ENCODE measurements around the gene LCAT.

LCAT gene

GRCh38 chr16:67909056-67909742 is 34.7 kb downstream of the LCAT start:
- no peak for FAIRE-seq

- no peak for FAIRE-seq
Observed at GRCh38 chr16:67907397-67908180, 36.3 kb downstream of the LCAT start.

DNA sequence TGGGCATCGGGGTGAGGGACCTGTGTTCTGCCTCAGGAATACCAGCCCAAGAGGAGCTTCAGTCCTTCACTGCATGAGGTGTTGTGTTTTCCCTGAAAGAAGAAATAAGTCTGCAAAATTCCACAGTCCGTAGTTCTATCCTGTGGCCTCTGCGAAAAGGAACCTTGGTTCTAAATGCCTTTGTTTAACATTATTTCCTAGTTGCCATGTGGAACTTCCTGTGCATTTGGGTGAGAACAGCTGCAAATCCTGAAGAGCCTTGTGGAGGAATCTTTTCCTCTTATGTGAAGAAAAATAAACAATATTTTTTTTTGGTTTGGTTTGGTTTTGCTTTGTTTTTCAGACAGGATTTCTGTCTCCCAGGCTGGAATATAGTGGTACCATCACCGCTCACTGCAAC is 41.1 kb downstream of the LCAT start:
- FAIRE-seq = no peak

DNA sequence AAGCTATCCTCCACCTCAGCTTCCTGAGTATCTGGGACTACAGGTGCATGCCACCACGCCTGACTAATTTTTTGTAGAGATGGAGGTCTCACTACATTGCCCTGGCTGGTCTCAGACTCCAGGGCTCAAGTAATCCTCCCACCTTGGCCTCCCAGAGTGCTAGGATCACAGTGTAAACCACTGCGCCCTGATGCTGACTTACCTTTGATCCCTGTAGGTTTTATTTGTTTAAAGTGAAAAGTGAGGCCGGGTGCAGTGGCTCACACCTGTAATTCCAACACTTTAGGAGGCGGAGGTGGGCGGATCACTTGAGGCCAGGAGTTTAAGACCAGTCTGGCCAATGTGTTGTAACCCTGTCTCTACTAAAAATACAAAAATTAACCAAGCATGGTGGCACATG is 42.2 kb downstream of the LCAT start:
- FAIRE-seq = no peak

GRCh38 chr16:67897231-67897630 is 46.7 kb downstream of the LCAT start:
- FAIRE-seq = no peak

GRCh38 chr16:67893743-67894399 is 50.0 kb downstream of the LCAT start:
- no peak for FAIRE-seq

DNA sequence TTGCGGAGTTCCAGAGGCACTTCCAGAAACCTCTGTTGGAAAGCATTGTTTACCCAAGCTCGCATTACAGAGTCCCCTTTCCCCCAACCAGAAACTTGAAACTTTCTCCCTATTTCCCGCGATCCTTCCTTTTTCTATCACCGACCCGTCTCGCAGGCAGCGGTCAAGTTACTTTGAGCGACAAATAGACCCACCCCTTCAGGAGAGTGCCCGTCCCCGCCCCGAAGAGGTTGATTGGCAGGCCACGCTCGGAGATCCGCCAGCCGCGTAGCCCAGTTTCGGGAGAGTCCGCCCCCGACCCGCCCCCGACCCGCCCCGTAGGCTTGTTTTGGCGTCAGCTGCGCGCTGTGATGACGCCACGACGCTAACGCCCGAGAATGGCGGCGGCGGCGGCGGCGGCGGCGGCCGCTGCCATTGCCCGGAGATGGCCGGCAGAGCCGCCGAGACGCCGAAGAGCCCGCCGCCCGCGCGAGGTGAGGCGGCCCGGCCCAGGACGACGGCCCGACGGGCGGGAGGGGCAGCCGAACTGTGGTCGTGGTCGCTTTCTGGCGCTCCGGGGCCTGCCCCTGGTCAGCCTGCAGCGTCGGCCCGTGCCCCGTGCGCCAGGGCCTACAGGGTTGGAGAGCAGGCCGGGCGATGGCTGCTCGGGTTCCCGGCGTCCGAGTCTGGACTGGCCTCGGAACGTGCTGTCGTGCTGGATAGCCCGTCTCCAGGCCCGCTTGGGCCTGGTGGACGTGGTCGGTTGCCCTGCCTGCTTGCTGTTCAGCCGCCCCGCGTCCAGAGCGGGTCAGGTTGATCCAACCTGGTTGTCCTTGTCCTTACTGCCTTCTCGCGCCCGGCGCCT is 50.8 kb downstream of the LCAT start, which contains the start of gene PSKH1:
TSS of gene PSKH1 (plus strand) at position 356 of the 844 bp plus-strand sequence. CDS start 15,496 bp downstream, outside the sequence.
- FAIRE-seq = no peak

DNA sequence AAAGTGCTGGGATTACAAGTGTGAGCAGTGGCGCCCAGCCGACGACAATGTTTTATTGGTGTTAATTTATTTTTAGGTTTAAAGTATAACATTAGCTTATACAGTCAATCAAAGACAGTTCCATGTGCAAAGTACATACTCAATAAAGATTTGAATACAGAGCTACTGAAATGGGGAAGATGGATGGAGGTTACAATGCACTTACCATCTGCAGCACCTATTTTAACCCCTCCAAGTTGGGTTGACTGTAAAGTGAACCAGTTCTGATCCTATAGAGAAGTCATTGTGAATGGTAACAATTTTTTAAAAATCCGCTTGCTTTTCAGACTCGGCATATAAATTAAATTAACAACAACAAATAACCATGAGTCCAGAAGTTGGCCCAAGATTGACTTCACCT is 51.5 kb downstream of the LCAT start:
- FAIRE-seq = no peak

Data from endometrium (tissue), 2 donors.